ENCODE data around the gene OR10P1. TPM values are rescaled to one million over a fixed set of nuclear protein-coding genes. Genes with fewer than 3 reads are reported as not detected.

OR10P1 gene
- total RNA-seq, 2 experiments from 2014 or later = not detected

DNA sequence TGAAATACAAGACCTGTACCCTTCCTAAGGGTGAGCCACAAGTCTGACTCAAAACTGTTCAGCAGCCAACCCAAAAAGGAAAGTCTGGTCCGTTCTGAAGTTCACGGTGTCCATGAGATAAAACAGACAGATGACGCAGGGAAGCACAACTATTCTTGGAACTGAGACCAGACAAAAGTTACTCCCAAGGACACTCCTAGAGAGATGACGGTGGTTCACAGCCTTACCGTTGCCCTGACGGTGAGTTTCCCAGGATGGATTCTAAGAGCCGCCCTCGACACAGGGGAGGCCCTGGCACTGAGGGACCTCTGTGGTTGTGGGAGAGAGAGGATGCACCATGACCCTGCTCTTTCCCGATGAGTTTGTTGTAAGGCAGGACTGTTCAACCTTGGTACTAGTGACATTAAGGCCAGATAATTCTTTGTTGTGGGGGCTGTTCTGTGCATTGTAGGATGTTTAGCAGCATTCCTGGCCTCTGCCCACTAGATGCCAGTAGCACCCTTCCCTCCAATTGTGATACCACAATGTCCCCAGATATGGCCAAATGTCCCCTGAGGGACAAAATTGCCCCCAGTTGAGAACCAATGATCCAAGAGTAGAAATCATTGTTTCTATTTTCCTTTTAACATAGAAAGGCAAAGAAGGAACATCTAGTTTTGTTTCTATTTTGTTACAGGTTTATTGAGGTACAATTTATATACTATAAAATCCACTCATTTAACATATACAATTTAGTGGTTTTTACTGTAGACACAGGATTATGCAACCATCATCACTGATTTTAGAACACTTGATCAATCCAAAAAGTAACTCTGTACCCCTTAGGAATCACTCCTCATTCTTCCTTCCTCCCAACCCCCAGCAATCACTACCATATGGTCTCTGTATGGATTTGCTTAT lies 23.0 kb downstream of the OR10P1 start:
- H3K27me3 Mint-ChIP-seq = peaks cover 1% of the 10 kb centered on the region
- no peaks in the 10 kb centered on the region for H3K36me3 Mint-ChIP-seq (ENCODE audit: low read depth)
- peak; percentile 47 for DNase-seq
- ATAC-seq = no peak
- H3K9me3 Mint-ChIP-seq = no peaks in the 10 kb centered on the region
- H3K4me3 Mint-ChIP-seq = no peak overlapping the region
- peak; percentile 34 for TF ChIP-seq CTCF (IDR thresholded peaks at IDR 0.05)
- H3K4me1 Mint-ChIP-seq (ENCODE audit: low read depth) = no peaks in the 10 kb centered on the region
- intact Hi-C loops (cut with micrococcal nuclease) = no loop called here
- H3K27ac Mint-ChIP-seq = no peak overlapping the region
- ChIA-PET POLR2A (no interaction called here), CTCF (interaction anchor here (0.9 to 4.3 kb wide), 6 partner anchors 13 to 77 kb away, joined by 3 to 99 read pairs (median 4); no protein-coding TSS in a partner anchor)

- POLR2A ChIA-PET = interaction anchor here (0.6 kb wide), 2 partner anchors 43 to 298 kb away, joined by 3 to 4 read pairs; no protein-coding TSS in a partner anchor
- intact Hi-C loops (cut with micrococcal nuclease) = no loop called here
- no peak for TF ChIP-seq CTCF (IDR thresholded peaks at IDR 0.05)
- DNase-seq (no peak), ATAC-seq (no peak)
- Mint-ChIP-seq H3K9me3 (no peaks in the 10 kb centered on the region), H3K36me3 (ENCODE audit: low read depth) (no peaks in the 10 kb centered on the region), H3K4me3 (no peak overlapping the region), H3K27ac (no peak overlapping the region), H3K4me1 (ENCODE audit: low read depth) (no peaks in the 10 kb centered on the region), H3K27me3 (no peaks in the 10 kb centered on the region)
- CTCF ChIA-PET = interaction anchor here (1.3 to 3.3 kb wide), 3 partner anchors 13 to 75 kb away, joined by 3 to 10 read pairs (median 4); no protein-coding TSS in a partner anchor
Observed at GRCh38 chr12:55663391-55663790, 26.7 kb downstream of the OR10P1 start.

DNA sequence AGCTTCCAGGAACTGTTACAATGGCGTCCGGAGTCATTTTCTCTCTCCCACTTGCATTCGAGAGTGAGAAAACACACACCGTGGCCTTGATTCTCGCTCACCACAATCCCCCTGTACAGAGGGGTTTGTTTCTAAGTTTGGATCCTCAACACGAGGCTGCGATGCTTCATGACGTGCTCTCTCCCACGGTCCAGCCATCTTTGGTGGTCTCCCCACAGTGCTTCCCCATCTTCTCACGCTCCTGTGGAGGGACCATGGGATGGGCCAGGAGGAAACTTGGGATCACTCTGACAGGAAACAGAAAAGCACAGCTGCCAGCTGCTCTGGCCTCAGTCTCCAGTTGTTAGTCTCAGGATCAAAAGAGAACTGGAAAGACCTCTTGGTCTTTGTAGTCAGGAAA lies 28.1 kb downstream of the OR10P1 start:
- POLR2A ChIA-PET = no interaction called here
- intact Hi-C loops (cut with micrococcal nuclease) = no loop called here
- H3K27ac Mint-ChIP-seq = no peak overlapping the region
- no peaks in the 10 kb centered on the region for H3K27me3 Mint-ChIP-seq
- no peak overlapping the region for H3K4me3 Mint-ChIP-seq
- no peaks in the 10 kb centered on the region for H3K9me3 Mint-ChIP-seq
- no peak for TF ChIP-seq CTCF (IDR thresholded peaks at IDR 0.05)
- DNase-seq (no peak), ATAC-seq (no peak)
- CTCF ChIA-PET = interaction anchor here (1.0 to 2.1 kb wide), 3 partner anchors 8 to 73 kb away, joined by 4 to 8 read pairs (median 4); no protein-coding TSS in a partner anchor
- H3K36me3 Mint-ChIP-seq (ENCODE audit: low read depth) = no peaks in the 10 kb centered on the region
- H3K4me1 Mint-ChIP-seq (ENCODE audit: low read depth) = no peaks in the 10 kb centered on the region

DNA sequence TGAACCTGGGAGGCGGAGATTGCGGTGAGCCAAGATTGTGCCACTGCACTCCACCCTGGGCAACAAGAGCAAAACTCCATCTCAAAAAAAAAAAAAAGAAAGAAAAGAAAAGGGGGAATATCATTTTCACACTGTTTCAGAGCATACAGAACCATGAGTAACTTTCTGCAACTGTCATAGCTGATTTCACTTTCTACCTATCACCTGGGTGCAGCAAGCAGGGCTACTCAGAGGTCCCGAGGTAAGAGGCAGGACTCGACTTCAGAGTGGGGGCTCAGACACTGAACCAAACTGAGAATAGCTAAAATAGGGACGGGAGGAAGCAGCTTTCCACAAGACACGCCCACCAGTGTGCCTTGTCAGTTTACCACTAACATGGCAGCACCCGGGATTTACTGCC lies 29.8 kb downstream of the OR10P1 start:
- CTCF ChIA-PET = interaction anchor here (2.1 kb wide), 1 partner anchor 10 kb away, joined by 8 read pairs; no protein-coding TSS in a partner anchor
- TF ChIP-seq CTCF (IDR thresholded peaks at IDR 0.05) = no peak
- H3K4me3 Mint-ChIP-seq = no peak overlapping the region
- POLR2A ChIA-PET = no interaction called here
- intact Hi-C loops (cut with micrococcal nuclease) = no loop called here
- no peaks in the 10 kb centered on the region for H3K9me3 Mint-ChIP-seq
- no peaks in the 10 kb centered on the region for H3K36me3 Mint-ChIP-seq (ENCODE audit: low read depth)
- H3K27me3 Mint-ChIP-seq = no peaks in the 10 kb centered on the region
- DNase-seq (no peak), ATAC-seq (no peak)
- H3K27ac Mint-ChIP-seq = no peak overlapping the region
- no peaks in the 10 kb centered on the region for H3K4me1 Mint-ChIP-seq (ENCODE audit: low read depth)

GRCh38 chr12:55670276-55670675 lies 33.6 kb downstream of the OR10P1 start:
- DNase-seq (no peak), ATAC-seq (no peak)
- intact Hi-C loops (cut with micrococcal nuclease) = no loop called here
- ChIA-PET POLR2A (no interaction called here), CTCF (interaction anchor here (2.2 kb wide), 1 partner anchor 14 kb away, joined by 15 read pairs; no protein-coding TSS in a partner anchor)
- Mint-ChIP-seq H3K4me1 (ENCODE audit: low read depth) (no peaks in the 10 kb centered on the region), H3K9me3 (no peaks in the 10 kb centered on the region), H3K4me3 (no peak overlapping the region), H3K36me3 (ENCODE audit: low read depth) (no peaks in the 10 kb centered on the region), H3K27ac (no peak overlapping the region), H3K27me3 (peaks cover 3% of the 10 kb centered on the region)
- no peak for TF ChIP-seq CTCF (IDR thresholded peaks at IDR 0.05)

Data from activated CD8-positive, alpha-beta T cell treated with anti-CD3 and anti-CD28 coated beads for 36 hours (primary cell).